Measurements from ENCODE around the gene TRIM33.

DNA sequence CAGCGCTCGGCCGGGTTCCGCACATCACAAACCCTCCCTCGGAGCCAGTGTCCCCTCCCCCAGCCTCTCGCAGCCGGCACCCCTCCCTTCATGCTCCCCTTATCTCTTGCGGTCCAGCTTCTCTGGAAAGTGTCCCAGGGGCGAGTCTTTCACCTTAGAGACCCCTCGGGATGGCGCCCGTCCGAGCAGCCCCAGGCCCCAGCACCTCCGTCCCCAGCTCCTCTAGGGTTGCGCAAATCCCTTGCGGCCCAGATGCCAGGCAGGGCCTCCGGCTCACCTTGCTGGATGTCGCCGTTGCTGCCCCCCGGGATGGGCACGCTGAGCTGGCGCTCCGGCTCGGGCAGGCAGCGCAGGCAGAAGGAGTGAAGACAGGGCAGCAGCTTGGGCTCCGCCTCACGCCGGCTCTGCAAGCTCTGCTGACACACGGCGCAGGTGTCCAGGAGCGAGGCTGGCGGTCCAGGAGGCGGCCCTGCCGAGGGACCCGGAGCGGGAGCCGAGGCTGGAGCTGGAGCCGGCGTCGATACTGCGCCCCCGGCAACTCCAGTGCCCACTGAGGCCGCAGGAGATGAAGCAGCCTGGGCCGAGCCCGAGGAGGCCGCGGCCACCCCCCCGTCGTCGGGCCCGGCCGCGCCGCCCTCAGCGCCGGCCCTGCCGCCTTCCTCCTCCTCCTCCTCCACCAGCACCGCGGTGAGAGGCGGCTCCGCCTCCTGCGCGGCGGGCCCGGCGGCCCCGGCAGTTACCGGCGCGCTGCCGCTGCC is 550 bp downstream of the TRIM33 start:
- TF ChIP-seq TEAD4 (IDR thresholded peaks at IDR 0.05; ENCODE audit: low read depth, low read length) (no peak), RAD21 (IDR thresholded peaks at IDR 0.05 in 1 of 2, conservative IDR thresholded peaks at IDR 0.05 in 1 of 2; ENCODE audit: low read depth in 2 of 2, low read length in 2 of 2) (no peak), POLR2A (IDR thresholded peaks at IDR 0.05; ENCODE audit: control extremely low read depth in 1 of 2, low read depth in 2 of 2, low read length in 2 of 2) (no peak; a peak in 1 of 3 replicates), EP300 (IDR thresholded peaks at IDR 0.05; ENCODE audit: borderline replicate concordance in 1 of 2, low read depth in 2 of 2, low read length in 2 of 2) (no peak), EZH2 (IDR thresholded peaks at IDR 0.05; ENCODE audit: low read depth, low read length, severe bottlenecking) (no peak), PHF8 (conservative IDR thresholded peaks at IDR 0.05; ENCODE audit: low read depth, low read length) (peak; percentile 72), ZNF274 (IDR thresholded peaks at IDR 0.05; ENCODE audit: borderline replicate concordance, extremely low read depth, low read length) (no peak), POU5F1 (IDR thresholded peaks at IDR 0.05; ENCODE audit: low read depth, low read length) (no peak)
- TF ChIP-seq, protein P1, sequence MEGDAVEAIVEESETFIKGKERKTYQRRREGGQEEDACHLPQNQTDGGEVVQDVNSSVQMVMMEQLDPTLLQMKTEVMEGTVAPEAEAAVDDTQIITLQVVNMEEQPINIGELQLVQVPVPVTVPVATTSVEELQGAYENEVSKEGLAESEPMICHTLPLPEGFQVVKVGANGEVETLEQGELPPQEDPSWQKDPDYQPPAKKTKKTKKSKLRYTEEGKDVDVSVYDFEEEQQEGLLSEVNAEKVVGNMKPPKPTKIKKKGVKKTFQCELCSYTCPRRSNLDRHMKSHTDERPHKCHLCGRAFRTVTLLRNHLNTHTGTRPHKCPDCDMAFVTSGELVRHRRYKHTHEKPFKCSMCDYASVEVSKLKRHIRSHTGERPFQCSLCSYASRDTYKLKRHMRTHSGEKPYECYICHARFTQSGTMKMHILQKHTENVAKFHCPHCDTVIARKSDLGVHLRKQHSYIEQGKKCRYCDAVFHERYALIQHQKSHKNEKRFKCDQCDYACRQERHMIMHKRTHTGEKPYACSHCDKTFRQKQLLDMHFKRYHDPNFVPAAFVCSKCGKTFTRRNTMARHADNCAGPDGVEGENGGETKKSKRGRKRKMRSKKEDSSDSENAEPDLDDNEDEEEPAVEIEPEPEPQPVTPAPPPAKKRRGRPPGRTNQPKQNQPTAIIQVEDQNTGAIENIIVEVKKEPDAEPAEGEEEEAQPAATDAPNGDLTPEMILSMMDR (IDR thresholded peaks at IDR 0.05; ENCODE audit: control extremely low read depth in 1 of 3, insufficient read depth in 1 of 3, low read depth in 1 of 3, low read length in 3 of 3), result no peak
